BJ (cell line): ENCODE measurements around the gene HSD11B2. TPM values are rescaled to one million over a fixed set of nuclear protein-coding genes. Genes with fewer than 3 reads are reported as not detected.

Experiments
- CTCF ChIA-PET: fragments of 350-600 bp; formaldehyde crosslinking; extraction: SDS; loops from one replicate; lab custom pipeline; 2021; ENCODE audit warnings: antibody characterized with exemption, inconsistent platforms; lab: Yijun Ruan, JAX
- POLR2A ChIA-PET: fragments of 300-600 bp; sonication (Branson Sonifier 250); formaldehyde crosslinking; extraction: SDS; loops from one replicate; lab custom pipeline; 2021; ENCODE audit warnings: antibody characterized with exemption; lab: Charles Lee
- DNase-seq: peaks from one replicate; pipeline ENCODE4 v3.0.0-alpha.2; 2011; ENCODE audit warnings: low read depth
- H3K27me3 ChIP-seq: 2 replicates; pipeline ENCODE4 v1.6.0; 2011; ENCODE audit warnings: low read length; ENCODE audit not compliant: control insufficient read depth, insufficient read depth
- H3K36me3 ChIP-seq: 2 replicates; pipeline ENCODE4 v1.5.1; 2011; ENCODE audit warnings: low read length; ENCODE audit not compliant: control insufficient read depth, insufficient read depth
- H3K4me3 ChIP-seq: 2 replicates; pipeline ENCODE4 v1.5.1; 2011; ENCODE audit warnings: low read depth, mild to moderate bottlenecking, control low read depth, low read length
- polyA plus RNA-seq: library from polyadenylated mRNA; depleted of rRNA; stranded (reverse); fragments of >200 nt; gene quantifications from 2 replicates; pipeline ENCODE4 v1.2.3, GENCODE V29; 2011
- TF ChIP-seq, protein P1 (sequence below): IDR thresholded peaks from 2 replicates; pipeline ENCODE4 v1.5.1; 2011; ENCODE audit warnings: low read depth, mild to moderate bottlenecking, control low read depth, inconsistent platforms, low read length, moderate library complexity; ENCODE audit not compliant: insufficient read depth

HSD11B2 gene
- polyA plus RNA-seq, 1 experiment = 0.07 TPM

DNA sequence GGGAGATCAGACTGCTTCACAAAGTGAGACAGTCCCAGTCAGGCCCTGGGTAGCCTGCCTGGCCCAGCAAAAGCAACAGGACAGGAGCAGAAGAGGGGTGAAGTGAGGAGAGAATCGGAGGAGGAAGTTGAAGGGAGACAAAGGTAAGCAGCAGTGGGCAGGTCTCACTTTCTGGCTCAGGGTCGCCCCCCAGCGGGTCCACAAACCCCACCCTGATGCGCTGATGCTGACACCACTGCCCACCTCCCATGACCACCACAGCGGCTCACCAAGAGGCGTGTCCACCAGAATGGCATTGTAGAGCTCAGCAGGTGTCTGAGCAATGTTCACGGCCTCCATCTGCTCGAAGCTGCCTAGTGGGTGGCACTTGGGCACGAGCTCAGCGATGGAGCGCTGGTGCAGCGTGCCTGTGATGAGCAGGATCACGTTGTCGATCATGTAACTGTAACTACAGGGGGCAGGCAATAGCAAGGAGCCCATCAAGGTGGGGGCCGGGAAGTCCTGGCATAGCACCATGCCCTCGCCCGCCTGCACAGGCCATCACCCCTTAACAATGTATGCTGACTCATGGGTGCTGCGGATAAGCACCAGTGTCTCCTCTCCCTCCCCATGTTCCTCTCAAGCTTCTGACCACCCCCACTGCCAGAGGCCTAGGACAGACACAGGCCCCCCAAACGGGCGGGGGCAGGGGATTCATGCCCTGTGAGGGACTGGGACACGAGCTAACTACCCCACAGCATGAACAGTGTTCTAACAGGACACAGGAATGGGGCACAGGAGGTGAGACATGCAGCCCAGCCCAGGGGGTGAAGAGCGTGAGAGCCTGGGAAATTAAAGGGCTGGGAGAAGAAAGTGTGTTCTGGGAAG lies 13.6 kb downstream of the HSD11B2 start:
- Histone ChIP-seq H3K27me3 (no peaks in the 10 kb centered on the region), H3K36me3 (peaks cover 5% of the 10 kb centered on the region), H3K4me3 (no peak overlapping the region)
- CTCF ChIA-PET = interaction anchor here (0.6 to 6.4 kb wide), 9 partner anchors 8 to 105 kb away, joined by 3 to 47 read pairs (median 8); partner anchors contain the start of gene HSD11B2
- TF ChIP-seq, protein P1, sequence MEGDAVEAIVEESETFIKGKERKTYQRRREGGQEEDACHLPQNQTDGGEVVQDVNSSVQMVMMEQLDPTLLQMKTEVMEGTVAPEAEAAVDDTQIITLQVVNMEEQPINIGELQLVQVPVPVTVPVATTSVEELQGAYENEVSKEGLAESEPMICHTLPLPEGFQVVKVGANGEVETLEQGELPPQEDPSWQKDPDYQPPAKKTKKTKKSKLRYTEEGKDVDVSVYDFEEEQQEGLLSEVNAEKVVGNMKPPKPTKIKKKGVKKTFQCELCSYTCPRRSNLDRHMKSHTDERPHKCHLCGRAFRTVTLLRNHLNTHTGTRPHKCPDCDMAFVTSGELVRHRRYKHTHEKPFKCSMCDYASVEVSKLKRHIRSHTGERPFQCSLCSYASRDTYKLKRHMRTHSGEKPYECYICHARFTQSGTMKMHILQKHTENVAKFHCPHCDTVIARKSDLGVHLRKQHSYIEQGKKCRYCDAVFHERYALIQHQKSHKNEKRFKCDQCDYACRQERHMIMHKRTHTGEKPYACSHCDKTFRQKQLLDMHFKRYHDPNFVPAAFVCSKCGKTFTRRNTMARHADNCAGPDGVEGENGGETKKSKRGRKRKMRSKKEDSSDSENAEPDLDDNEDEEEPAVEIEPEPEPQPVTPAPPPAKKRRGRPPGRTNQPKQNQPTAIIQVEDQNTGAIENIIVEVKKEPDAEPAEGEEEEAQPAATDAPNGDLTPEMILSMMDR = no peak
- POLR2A ChIA-PET = no interaction called here
- DNase-seq = no peak

DNA sequence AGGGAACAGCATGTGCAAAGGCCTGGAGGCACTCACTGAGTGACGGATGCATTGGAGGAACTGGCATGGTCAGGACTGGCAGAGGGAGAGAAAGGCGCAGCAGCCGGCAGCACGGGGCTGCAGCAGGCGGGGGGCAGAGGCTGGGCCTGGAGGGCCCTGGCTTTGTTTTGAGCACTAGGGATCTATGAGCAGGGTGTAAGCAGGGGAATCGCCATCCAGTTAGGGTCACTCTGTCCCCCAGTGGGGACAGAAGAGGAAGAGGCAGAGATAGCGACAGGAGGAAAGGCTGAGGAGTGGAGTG lies 14.2 kb downstream of the HSD11B2 start:
- ChIA-PET CTCF (interaction anchor here (1.0 to 6.4 kb wide), 6 partner anchors 11 to 21 kb away, joined by 3 to 47 read pairs (median 32); partner anchors contain the start of gene HSD11B2), POLR2A (no interaction called here)
- Histone ChIP-seq H3K36me3 (peaks cover 5% of the 10 kb centered on the region), H3K4me3 (no peak overlapping the region), H3K27me3 (no peaks in the 10 kb centered on the region)
- no peak for DNase-seq
- TF ChIP-seq, protein P1 = no peak

DNA sequence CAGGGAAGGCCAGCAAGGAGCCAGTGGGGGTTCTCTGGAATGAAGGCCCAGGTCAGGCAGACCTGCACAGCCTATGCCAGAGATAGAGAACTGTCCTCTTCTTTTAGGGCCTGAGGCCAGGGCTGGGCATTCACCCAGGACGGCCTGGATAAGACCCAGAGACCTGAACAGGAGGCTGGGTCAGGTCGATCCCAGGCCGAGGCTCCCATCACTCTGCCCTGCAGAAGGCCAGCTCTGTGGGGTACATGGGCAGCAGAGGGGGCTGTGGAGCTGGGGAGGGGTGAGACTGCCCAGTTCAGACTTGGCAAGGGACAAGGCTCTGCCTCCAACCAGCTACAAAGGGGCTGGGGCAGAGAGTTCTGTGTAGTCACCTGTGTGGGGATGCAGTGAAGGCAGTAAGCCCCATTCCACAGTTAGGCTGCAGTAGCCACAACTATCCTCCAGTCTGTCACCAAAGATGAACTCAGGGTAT lies 14.6 kb downstream of the HSD11B2 start:
- CTCF ChIA-PET = interaction anchor here (0.9 to 6.4 kb wide), 8 partner anchors 12 to 185 kb away, joined by 3 to 47 read pairs (median 18); partner anchors contain the start of genes HSD11B2 and ZDHHC1
- Histone ChIP-seq H3K36me3 (peaks cover 3% of the 10 kb centered on the region), H3K4me3 (no peak overlapping the region), H3K27me3 (no peaks in the 10 kb centered on the region)
- DNase-seq = no peak
- TF ChIP-seq, protein P1 = no peak
- POLR2A ChIA-PET = no interaction called here

DNA sequence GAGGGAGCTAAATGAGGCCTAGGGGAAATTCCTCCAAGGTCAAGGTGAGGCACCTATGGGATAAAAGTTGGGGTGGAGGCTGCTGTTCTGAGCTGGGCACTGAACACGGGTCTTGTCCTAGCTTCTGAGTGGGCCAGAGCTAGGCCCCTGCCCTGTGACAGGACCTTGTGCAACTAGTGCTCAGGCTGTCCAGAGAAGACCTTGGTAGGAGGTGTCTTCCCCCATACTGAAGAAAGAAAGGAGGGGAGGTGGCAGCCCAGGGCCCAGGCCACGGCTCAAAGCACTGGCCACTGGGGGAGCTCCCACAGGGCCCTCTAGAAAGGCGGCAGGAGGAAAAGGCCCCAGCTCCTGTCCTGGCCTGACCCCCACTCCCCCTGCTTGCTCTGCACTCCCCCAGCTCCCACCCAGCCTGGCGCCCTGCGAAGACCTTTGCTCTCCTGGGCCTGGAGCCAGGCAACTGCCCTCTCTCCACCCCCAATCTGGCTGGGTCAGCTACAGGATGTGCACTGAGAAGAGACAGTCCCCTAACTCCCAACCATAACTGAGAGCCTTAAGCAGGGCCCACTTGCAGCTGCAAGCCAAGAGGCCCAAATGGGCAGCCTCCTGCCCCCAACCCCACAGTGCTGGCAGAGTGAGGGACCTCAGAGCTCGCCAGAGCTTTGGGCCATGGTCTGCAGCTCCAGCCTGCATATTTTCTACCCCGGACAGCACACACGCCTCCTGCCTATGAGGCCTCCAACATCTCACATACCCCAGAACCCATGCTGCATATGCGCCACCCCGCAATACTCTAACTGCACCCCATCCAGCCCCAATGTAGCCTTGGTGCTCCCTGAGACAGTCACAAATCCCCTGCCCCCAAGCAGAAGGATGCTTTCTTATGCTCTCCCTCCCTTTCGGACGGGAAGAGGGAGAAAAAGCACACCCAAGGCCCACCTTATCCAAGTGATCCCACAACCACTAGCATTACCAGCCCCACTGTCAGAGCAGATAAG lies 15.3 kb downstream of the HSD11B2 start:
- TF ChIP-seq, protein P1 = no peak
- ChIA-PET POLR2A (no interaction called here), CTCF (interaction anchor here (0.9 to 6.4 kb wide), 10 partner anchors 8 to 186 kb away, joined by 3 to 47 read pairs (median 5); partner anchors contain the start of genes HSD11B2 and ZDHHC1)
- H3K4me3 ChIP-seq = no peak overlapping the region
- peaks cover 3% of the 10 kb centered on the region for H3K36me3 ChIP-seq
- no peak for DNase-seq
- H3K27me3 ChIP-seq = no peaks in the 10 kb centered on the region
